HEK293 (cell line): ENCODE results near the gene NEGR1.

Experiments
- CTCF ChIP-seq: fragments of 450-650 bp; formaldehyde crosslinking; IDR thresholded peaks from 2 replicates; pipeline ENCODE4 v1.5.1; 2016; ENCODE audit warnings: missing biosample characterization, missing genetic modification characterization
- SALL2 ChIP-seq: fragments of 450-650 bp; formaldehyde crosslinking; IDR thresholded peaks from 2 replicates; pipeline ENCODE4 v1.5.0; 2017; ENCODE audit warnings: missing biosample characterization, mild to moderate bottlenecking, missing genetic modification characterization, borderline replicate concordance
- YY1 ChIP-seq: fragments of 450-650 bp; formaldehyde crosslinking; IDR thresholded peaks from 2 replicates; pipeline ENCODE4 v1.5.1; 2018; ENCODE audit warnings: missing biosample characterization, missing genetic modification characterization
- ZBTB20 ChIP-seq: fragments of 450-650 bp; formaldehyde crosslinking; IDR thresholded peaks from 2 replicates; pipeline ENCODE4 v1.5.1; 2016; ENCODE audit warnings: missing biosample characterization, missing genetic modification characterization
- ZBTB26 ChIP-seq: fragments of 450-650 bp; formaldehyde crosslinking; optimal IDR thresholded peaks from 2 replicates; pipeline ENCODE3; 2016; ENCODE audit warnings: missing biosample characterization, mild to moderate bottlenecking, missing genetic modification characterization

- no peak for TF ChIP-seq ZBTB20 (tag by site-specific recombination)
- TF ChIP-seq CTCF: no peak
- no peak for TF ChIP-seq SALL2 (tag by site-specific recombination)
- TF ChIP-seq YY1 (tag by site-specific recombination): no peak
- no peak for TF ChIP-seq ZBTB26 (tag by site-specific recombination)
Observed at GRCh38 chr1:72007312-72007711, 275.0 kb downstream of the NEGR1 start.
